K562 (cell line): ENCODE measurements around the gene SH3YL1. TPM values are rescaled to one million over a fixed set of nuclear protein-coding genes. Genes with fewer than 3 reads are reported as not detected.

Source experiments
- FIP1L1 ChIP-seq: fragments of 200-400 bp; formaldehyde crosslinking; IDR thresholded peaks from 2 replicates; pipeline ENCODE4 v1.6.1; 2018; ENCODE audit warnings: mild to moderate bottlenecking, low read depth, low read length; ENCODE audit not compliant: poor library complexity, severe bottlenecking
- GTF2E2 ChIP-seq: fragments of 200-800 bp; sonication (Bioruptor generic); IDR thresholded peaks from 2 replicates; pipeline ENCODE4 v1.6.1; 2016; ENCODE audit warnings: missing genetic modification characterization, missing compliant biosample characterization
- HNRNPL ChIP-seq: fragments of 200-400 bp; formaldehyde crosslinking; IDR thresholded peaks from 2 replicates; pipeline ENCODE4 v1.6.1; 2017; ENCODE audit warnings: low read depth, mild to moderate bottlenecking, low read length
- HNRNPLL ChIP-seq: fragments of 200-400 bp; formaldehyde crosslinking; IDR thresholded peaks from 2 replicates; pipeline ENCODE4 v1.6.1; 2017; ENCODE audit warnings: low read length, low read depth, mild to moderate bottlenecking; ENCODE audit not compliant: poor library complexity, severe bottlenecking
- LCOR ChIP-seq: sonication (generic); formaldehyde crosslinking; IDR thresholded peaks from 2 replicates; pipeline ENCODE4 v1.8.0; 2022; ENCODE audit warnings: mild to moderate bottlenecking, missing genetic modification reagents
- MEIS2 ChIP-seq: fragments of 450-650 bp; IDR thresholded peaks from 2 replicates; pipeline ENCODE4 v1.6.1; 2014; ENCODE audit warnings: mild to moderate bottlenecking; ENCODE audit not compliant: partially characterized antibody
- MNT ChIP-seq, 2 experiments: fragments of 450-650 bp; conservative IDR thresholded peaks; 2 replicates each; pipeline ENCODE4 v1.6.1; 2017; ENCODE audit warnings: mild to moderate bottlenecking in 2 of 2, moderate library complexity in 2 of 2
- NELFE ChIP-seq: IDR thresholded peaks from 2 replicates; pipeline ENCODE4 v1.6.1; 2011; ENCODE audit warnings: mild to moderate bottlenecking; ENCODE audit not compliant: insufficient read depth, insufficient read length
- RBFOX2 ChIP-seq: fragments of 200-400 bp; formaldehyde crosslinking; IDR thresholded peaks from 2 replicates; pipeline ENCODE4 v1.6.1; 2017; ENCODE audit warnings: low read depth, mild to moderate bottlenecking, low read length, moderate library complexity
- SMAD4 ChIP-seq: fragments of 250-450 bp; sonication (Bioruptor Pico); conservative IDR thresholded peaks from 2 replicates; pipeline ENCODE4 v1.8.0; 2021; ENCODE audit warnings: inconsistent platforms, mild to moderate bottlenecking, moderate library complexity
- TAF9B ChIP-seq: fragments of 450-650 bp; IDR thresholded peaks from 2 replicates; pipeline ENCODE4 v1.6.1; 2018; ENCODE audit warnings: mild to moderate bottlenecking; ENCODE audit not compliant: partially characterized antibody
- TCF3 ChIP-seq: sonication (generic); formaldehyde crosslinking; IDR thresholded peaks from 2 replicates; pipeline ENCODE4 v1.4.0; 2020; ENCODE audit warnings: mild to moderate bottlenecking, missing genetic modification reagents
- TOE1 ChIP-seq, 2 experiments: fragments of 450-650 bp in 1 of 2; sonication (generic) in 1 of 2; formaldehyde crosslinking in 1 of 2; IDR thresholded peaks; 2 replicates each; pipeline versions ENCODE4 v1.7.1 to v1.8.0; 2016 to 2022; ENCODE audit warnings: borderline replicate concordance in 2 of 2, mild to moderate bottlenecking in 2 of 2, antibody characterized with exemption in 1 of 2, inconsistent platforms in 1 of 2, low read depth in 1 of 2, missing genetic modification reagents in 1 of 2, moderate library complexity in 1 of 2
- YY1 ChIP-seq, 3 experiments: IDR thresholded peaks; 2 replicates each; pipeline ENCODE4 v1.6.1; 2011; ENCODE audit warnings: low read length in 2 of 3, mild to moderate bottlenecking in 2 of 3, moderate library complexity in 2 of 3, borderline replicate concordance in 1 of 3, control low read depth in 1 of 3, low read depth in 1 of 3; ENCODE audit not compliant: insufficient read depth in 3 of 3, insufficient replicate concordance in 2 of 3, control insufficient read depth in 1 of 3, insufficient read length in 1 of 3; ENCODE audit errors: extremely low read depth in 1 of 3
- ZNF707 ChIP-seq: fragments of 250-450 bp; sonication (Bioruptor Pico); conservative IDR thresholded peaks from 2 replicates; pipeline ENCODE4 v1.8.0; 2022; ENCODE audit warnings: inconsistent platforms, mild to moderate bottlenecking, moderate library complexity
- ZNF740 ChIP-seq, 3 experiments: fragments of 200-800 bp in 1 of 3; sonication (Bioruptor generic) in 1 of 3; sonication (generic) in 1 of 3; formaldehyde crosslinking in 1 of 3; IDR thresholded peaks; 2 replicates each; pipeline versions ENCODE4 v1.6.1 to v1.8.0; 2016 to 2022; ENCODE audit warnings: mild to moderate bottlenecking in 2 of 3, missing compliant biosample characterization in 2 of 3, missing genetic modification characterization in 2 of 3, missing genetic modification reagents in 1 of 3
- ZNF830 ChIP-seq: fragments of 250-450 bp; sonication (Bioruptor Pico); IDR thresholded peaks from 2 replicates; pipeline ENCODE4 v1.5.0; 2021; ENCODE audit warnings: mild to moderate bottlenecking
- polyA plus RNA-seq, 8 experiments: library from polyadenylated mRNA; depleted of rRNA in 4 of 8; stranded (reverse) in 5 of 8; unstranded in 3 of 8; fragments of >200 nt; fragmentation: Nextera tagmentation in 2 of 8; fragmentation: Illumina TruSeq in 1 of 8; extraction: Ambion mirVana in 2 of 8; extraction: Trizol in 1 of 8; gene quantifications; 2 replicates each; pipeline versions ENCODE4 v1.2.1 to v1.2.3, GENCODE V29; 2011 to 2014; ENCODE audit warnings: inconsistent platforms in 1 of 8, missing spikeins in 1 of 8
- total RNA-seq, 7 experiments: library from RNA; depleted of rRNA in 6 of 7; stranded (reverse); fragments of >200 nt in 6 of 7; fragmentation: Illumina TruSeq in 2 of 7; extraction: Trizol in 2 of 7; gene quantifications; 2 replicates each; pipeline versions ENCODE4 v1.2.1 to v1.2.3, GENCODE V29; 2011 to 2021; ENCODE audit warnings: low replicate concordance in 1 of 7
- TF ChIP-seq, protein P1 (sequence below): fragments of 450-650 bp; formaldehyde crosslinking; IDR thresholded peaks from 2 replicates; pipeline ENCODE4 v1.4.0; 2020; ENCODE audit warnings: mild to moderate bottlenecking, moderate library complexity

Gene SH3YL1
- total and polyA plus RNA-seq, 9 of the 15 experiments (the other 6 are each of a cell fraction or from before 2014, with no cell fraction given), result 3.9 to 7.8 (median 5.3) TPM

DNA sequence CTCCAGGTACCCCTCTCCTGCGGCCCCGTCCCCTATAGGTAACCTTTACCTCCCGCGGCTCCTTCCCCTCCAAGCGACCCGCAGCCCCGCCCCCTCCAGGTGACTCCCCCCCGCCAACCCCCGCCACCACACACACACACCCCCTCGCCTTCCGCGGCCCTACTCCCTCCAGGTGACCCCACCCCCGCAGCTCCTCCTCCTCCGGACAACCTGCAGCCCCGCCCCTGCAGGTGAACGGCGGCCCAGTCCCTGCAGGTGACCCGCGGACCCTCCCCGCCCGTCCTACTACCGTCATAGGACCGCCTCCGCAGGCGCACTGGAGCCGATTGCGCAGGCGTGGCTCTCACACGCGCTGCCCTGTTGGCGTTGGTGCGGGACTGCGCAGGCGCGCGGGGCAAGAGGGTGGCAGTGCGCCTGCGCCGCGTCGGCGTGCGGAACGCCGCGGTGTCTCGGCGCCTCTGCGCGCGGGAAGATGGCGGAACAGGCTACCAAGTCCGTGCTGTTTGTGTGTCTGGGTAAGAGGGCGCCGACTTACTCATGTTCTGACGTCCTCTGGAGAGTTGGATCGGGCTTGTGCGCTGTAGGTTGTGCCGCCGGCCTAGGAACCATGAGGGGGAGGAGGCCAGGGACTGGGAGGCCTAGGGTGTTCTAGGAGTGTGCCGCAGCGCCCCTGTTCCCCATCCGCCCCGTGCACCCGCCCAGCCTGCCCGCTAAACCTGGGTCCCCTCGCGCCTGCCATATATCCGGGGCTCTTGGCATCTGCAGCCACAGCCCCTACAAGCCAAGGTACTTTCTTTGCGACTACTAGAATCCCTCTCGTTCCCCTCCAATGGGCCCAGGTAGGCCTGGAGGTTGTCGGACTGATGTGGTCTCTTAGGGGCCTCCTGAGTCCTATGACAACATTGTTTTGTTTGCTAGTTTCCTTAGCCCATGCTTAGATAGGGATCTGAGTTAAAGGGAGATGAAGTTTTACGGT lies 949 bp upstream of the SH3YL1 start, which contains the start of gene ACP1 (continued):
- TF ChIP-seq ZNF740 (CRISPR knock-in tag; IDR thresholded peaks at IDR 0.05) (peak; percentile 74), ZNF740 (tag; IDR thresholded peaks at IDR 0.05) (peak in 1 of 2 experiments; percentile 36; a peak in 1 of 4 replicates), FIP1L1 (peak; percentile 31), GTF2E2 (tag) (no peak), HNRNPLL (peak; percentile 79), TOE1 (IDR thresholded peaks at IDR 0.05; ENCODE audit: borderline replicate concordance) (peak; percentile 51; the same call in 1 of the 2 replicates), TOE1 (CRISPR knock-in tag; IDR thresholded peaks at IDR 0.05; ENCODE audit: borderline replicate concordance, low read depth) (no peak), MNT (conservative IDR thresholded peaks at IDR 0.05) (peak; percentile 68 to 83), MEIS2 (peak; percentile 98), RBFOX2 (peak; percentile 95), NELFE (no peak), SMAD4 (CRISPR knock-in tag) (peak; percentile 24; the same call in 1 of the 2 replicates), HNRNPL (no peak), ZNF707 (CRISPR knock-in tag) (no peak), YY1 (IDR thresholded peaks at IDR 0.05; ENCODE audit: borderline replicate concordance in 1 of 3, control insufficient read depth in 1 of 3, extremely low read depth in 1 of 3, insufficient read depth in 3 of 3, insufficient read length in 1 of 3, insufficient replicate concordance in 2 of 3, low read depth in 1 of 3, low read length in 2 of 3) (peak; percentile 70 to 95 (median 90)), LCOR (CRISPR knock-in tag) (no peak), TCF3 (CRISPR knock-in tag) (0 out of 2 replicates have a peak, but pooled peaks have one; percentile 19), ZNF830 (no peak), TAF9B (peak; percentile 81)
- TF ChIP-seq, protein P1, sequence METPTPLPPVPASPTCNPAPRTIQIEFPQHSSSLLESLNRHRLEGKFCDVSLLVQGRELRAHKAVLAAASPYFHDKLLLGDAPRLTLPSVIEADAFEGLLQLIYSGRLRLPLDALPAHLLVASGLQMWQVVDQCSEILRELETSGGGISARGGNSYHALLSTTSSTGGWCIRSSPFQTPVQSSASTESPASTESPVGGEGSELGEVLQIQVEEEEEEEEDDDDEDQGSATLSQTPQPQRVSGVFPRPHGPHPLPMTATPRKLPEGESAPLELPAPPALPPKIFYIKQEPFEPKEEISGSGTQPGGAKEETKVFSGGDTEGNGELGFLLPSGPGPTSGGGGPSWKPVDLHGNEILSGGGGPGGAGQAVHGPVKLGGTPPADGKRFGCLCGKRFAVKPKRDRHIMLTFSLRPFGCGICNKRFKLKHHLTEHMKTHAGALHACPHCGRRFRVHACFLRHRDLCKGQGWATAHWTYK (CRISPR knock-in tag), result peak; percentile 72; the same call in 1 of the 2 replicates
